ENCODE measurements around the gene TMEM175. TPM values are rescaled to one million over a fixed set of nuclear protein-coding genes. Genes with fewer than 3 reads are reported as not detected.
A peak's percentile ranks its signal among the peaks of the same experiment; 100 is the strongest.
"Not testable (repeated sequence)": the region's sequence is repeated elsewhere in the genome, so short reads cannot be mapped to it uniquely, and the experiment has no call there.

TMEM175 gene
- polyA plus RNA-seq, 3 donors = 17.3 to 30.1 (median 24.2) TPM

- DNase-seq (ENCODE audit: low read depth in 3 of 3, low spot score in 2 of 3) = no peak
These were observed 35.1 kb downstream of the TMEM175 start for GRCh38 chr4:967113-968104.

GRCh38 chr4:968221-968620, 36.0 kb downstream of the TMEM175 start:
- DNase-seq (ENCODE audit: low read depth in 3 of 3, low spot score in 2 of 3) = no peak

GRCh38 chr4:968621-969394, 36.5 kb downstream of the TMEM175 start:
- no peak for DNase-seq (ENCODE audit: low read depth in 3 of 3, low spot score in 2 of 3)

- DNase-seq (ENCODE audit: low read depth in 3 of 3, low spot score in 2 of 3) = no peak
These were observed 37.9 kb downstream of the TMEM175 start for GRCh38 chr4:970046-970745.

- DNase-seq (ENCODE audit: low read depth in 3 of 3, low spot score in 2 of 3) = no peak
These were observed 38.7 kb downstream of the TMEM175 start for GRCh38 chr4:970854-971520.

- no peak for DNase-seq (ENCODE audit: low read depth in 3 of 3, low spot score in 2 of 3)
These were observed 39.6 kb downstream of the TMEM175 start for GRCh38 chr4:971666-972500.

GRCh38 chr4:972651-973424, 40.6 kb downstream of the TMEM175 start:
- DNase-seq (ENCODE audit: low read depth in 3 of 3, low spot score in 2 of 3) = no peak

- peak in 1 of 3 donors; percentile 55 for DNase-seq (ENCODE audit: low read depth in 3 of 3, low spot score in 2 of 3)
These were observed 41.5 kb downstream of the TMEM175 start, which contains the start of gene DGKQ for GRCh38 chr4:973431-974397. Gene DGKQ, minus strand, starts transcription at chr4:973569. Its CDS starts 87 bp downstream, at chr4:973482.

GRCh38 chr4:974668-975067, 42.4 kb downstream of the TMEM175 start:
- no peak for DNase-seq (ENCODE audit: low read depth in 3 of 3, low spot score in 2 of 3)

GRCh38 chr4:976016-976415, 43.8 kb downstream of the TMEM175 start:
- not testable (repeated sequence) for DNase-seq (ENCODE audit: low read depth in 3 of 3, low spot score in 2 of 3)

- DNase-seq (ENCODE audit: low read depth in 3 of 3, low spot score in 2 of 3) = no peak
These were observed 46.9 kb downstream of the TMEM175 start for GRCh38 chr4:978957-979701.

GRCh38 chr4:982291-982690, 50.0 kb downstream of the TMEM175 start:
- DNase-seq (ENCODE audit: low read depth in 3 of 3, low spot score in 2 of 3) = no peak

GRCh38 chr4:982814-983213, 50.6 kb downstream of the TMEM175 start:
- no peak for DNase-seq (ENCODE audit: low read depth in 3 of 3, low spot score in 2 of 3)

GRCh38 chr4:984336-985054, 52.2 kb downstream of the TMEM175 start:
- no peak for DNase-seq (ENCODE audit: low read depth in 3 of 3, low spot score in 2 of 3)

- no peak for DNase-seq (ENCODE audit: low read depth in 3 of 3, low spot score in 2 of 3)
These were observed 53.0 kb downstream of the TMEM175 start for GRCh38 chr4:985123-985830.

All from right renal cortex interstitium (tissue), 3 donors.